8988T (cell line): ENCODE measurements around the gene PDLIM3.
"Not testable (repeated sequence)": the region's sequence is repeated elsewhere in the genome, so short reads cannot be mapped to it uniquely, and the experiment has no call there.

Source experiments
- DNase-seq: peaks from one replicate; pipeline ENCODE4 v3.0.0; 2011

Gene PDLIM3

DNA sequence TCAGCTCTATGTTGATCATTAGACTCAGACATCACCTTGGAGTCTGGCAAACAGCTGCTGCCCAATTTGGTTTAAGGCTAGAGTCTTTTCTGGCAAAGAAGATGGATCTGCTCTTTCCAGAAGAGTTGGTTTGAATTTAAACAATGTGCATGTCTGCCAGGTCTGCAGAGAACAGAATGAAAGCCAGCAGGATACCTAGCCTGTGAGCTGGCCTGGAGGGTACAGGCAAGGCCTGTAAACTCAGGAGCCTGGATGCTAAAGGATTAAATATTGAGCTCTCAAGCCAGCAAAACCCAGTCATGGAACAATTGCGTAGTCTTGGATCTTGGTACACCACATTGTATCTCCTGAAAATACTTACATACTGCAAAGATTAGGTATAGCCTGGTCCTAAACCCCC, 15.6 kb upstream of the PDLIM3 start:
- no peak for DNase-seq

DNA sequence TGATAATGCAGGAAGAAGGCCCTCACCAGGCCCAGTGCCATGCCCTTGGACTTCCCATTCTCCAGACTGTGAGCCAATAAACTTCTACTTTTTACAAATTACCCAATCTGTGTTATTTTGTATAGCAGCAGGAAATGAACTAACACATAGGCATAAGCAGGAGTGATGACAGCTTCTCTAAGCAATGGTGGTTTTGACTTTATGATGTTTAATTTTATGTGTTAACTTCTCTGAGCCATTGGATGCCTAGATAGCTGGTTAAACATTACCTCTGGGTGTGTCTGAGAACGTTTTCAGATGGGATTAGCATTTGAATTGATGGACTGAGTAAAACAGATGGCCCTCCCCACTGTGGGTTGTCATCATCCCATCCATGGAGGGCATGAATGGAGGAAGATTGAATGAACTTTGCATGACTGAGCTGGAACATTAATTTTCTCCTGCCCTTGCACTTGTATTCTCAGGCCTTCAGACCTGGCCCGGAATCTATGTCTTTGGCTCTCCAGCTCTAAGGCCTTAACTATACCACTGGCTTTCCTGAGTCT, 13.9 kb upstream of the PDLIM3 start:
- no peak for DNase-seq

DNA sequence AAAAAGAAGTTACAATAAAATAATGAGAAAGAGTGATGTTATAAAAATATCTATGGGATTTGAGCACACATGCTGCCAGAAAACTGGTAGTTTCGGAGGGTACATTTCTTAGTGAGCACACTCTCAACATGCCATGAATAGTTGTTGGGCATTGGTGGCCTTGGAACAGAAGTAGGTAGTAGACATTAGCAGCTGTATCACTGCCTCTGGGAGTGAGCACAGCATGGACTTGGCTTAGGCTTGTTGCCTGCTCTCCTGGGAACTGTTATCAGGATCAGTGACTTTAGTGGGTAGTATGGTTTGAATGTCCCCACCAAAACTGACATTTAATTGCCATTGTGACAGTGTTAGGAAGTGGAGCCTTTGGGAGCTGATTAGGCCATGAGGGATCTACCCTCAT, 13.3 kb upstream of the PDLIM3 start:
- DNase-seq = no peak

- DNase-seq = no peak
These were observed 11.0 kb upstream of the PDLIM3 start for GRCh38 chr4:185546335-185546734.

- no peak for DNase-seq
These were observed 7.5 kb upstream of the PDLIM3 start for GRCh38 chr4:185542626-185543315.

DNA sequence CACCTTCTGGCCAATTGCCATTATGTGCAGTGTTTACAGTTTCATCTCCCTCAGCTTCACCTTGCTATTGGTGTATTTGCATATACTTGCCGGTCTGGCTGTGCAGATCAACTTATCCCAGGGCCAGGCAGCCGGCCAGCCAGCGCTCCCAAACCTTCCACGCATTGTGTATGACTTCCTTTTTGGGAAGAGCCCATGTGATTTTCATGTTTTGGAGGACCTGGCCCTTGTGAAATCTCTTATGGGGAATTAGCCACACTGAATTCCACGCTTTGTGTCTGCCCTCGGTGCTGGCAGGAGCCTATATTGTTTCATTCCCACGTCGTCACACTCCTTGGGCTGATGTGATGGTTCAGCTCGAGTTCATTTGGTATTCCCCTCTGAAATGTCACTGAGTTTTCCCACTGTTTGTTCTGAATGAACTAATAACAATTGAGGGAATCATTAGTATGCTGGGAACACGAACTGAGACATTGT, 6.0 kb upstream of the PDLIM3 start:
- no peak for DNase-seq

DNA sequence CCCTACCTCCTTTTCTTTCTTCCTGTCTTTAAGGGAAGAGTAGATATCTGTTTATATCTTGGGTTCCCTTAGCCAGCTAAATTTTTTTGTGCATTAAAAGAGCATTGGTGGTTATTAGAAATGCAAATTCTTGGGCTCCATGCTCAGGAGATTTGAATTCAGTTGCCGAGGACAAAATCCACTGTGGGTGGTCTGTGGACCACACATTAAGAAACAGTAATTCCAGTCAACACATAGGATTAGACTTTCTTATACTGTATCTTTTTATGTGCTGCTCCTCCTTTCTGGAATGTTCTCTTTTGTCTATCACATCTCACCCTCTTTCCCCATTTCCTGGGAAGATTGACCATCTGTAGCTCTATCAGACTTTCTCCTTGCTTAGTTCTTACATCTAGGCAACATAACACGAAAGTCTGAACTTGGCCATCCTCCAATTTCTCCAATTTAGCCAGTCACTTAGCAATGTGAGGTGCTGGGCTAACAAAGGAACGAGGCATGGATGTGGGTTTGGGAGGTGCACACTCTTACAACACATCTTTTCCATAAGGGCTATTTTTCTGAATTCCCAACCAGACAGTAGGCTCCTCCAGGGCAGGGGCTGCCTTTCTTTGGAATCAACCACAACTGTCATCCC, 5.3 kb upstream of the PDLIM3 start:
- DNase-seq = no peak

DNA sequence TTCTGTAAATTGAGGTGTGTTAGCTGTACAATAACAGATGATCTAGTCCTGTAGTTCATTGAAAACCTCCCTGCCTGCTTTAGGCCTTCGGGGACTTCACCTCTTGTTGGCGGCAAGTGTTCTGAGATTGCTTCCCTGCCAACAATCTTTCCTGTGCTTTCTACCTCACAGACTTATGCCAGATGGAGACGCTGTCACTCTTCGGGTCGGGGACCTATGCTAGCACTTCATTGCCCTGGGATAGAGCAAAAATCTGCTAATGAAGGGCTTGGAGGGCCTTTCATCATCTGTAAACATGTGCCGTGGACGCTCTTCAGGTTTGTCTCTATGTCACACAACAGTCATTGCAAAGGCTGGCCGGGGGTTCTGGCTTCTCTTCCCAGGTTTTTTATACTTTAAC, 4.7 kb upstream of the PDLIM3 start:
- no peak for DNase-seq

GRCh38 chr4:185538806-185539205, 3.5 kb upstream of the PDLIM3 start:
- DNase-seq = no peak

GRCh38 chr4:185536411-185536709, 1.1 kb upstream of the PDLIM3 start:
- no peak for DNase-seq

GRCh38 chr4:185535612-185536410, 504 bp upstream of the PDLIM3 start:
- no peak for DNase-seq

DNA sequence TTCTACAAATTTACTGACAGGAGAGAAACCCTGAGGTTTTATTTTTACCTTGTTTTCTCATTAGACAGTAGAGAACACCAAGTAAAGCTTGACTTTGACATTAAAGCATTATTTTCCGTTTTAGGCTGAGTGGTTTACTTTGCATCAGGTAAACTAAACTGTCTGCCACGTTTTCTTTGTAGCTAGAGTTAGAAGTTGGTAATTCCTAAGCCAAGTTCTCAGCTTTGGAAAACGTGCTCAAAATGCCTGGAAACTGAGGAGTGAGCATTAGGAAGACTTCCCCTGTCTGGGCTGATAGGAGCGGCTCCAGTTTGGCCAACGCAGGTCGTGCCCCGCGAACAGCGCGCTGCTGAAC, 819 bp downstream of the PDLIM3 start:
- DNase-seq = no peak

DNA sequence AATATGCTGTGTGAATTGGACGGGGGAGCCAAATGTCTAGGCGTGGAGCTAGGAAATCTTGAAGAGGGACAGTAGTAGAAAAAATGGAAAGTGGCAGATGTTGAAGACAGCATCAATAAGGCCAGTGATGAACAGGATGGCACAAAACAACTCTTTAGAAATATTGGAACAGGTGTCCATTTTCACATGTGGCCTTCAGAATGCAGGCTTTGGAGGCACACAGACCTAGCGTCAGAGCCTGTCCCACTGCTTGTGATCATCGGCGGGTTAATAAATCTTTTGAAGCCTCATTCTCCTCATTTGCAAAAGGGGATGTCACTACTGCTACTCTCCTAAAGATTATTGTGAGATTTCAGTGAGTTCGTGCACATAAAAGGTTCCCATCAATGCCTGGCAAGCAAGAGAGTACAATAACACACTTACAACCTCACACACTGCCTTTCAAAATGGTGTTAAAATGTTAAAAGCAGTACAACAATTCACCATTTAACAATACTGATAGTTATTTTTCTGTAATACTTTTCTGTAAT, 2.4 kb downstream of the PDLIM3 start:
- DNase-seq = no peak

- no peak for DNase-seq
These were observed 3.0 kb downstream of the PDLIM3 start for GRCh38 chr4:185532293-185532692.

GRCh38 chr4:185531654-185532053, 3.7 kb downstream of the PDLIM3 start:
- not testable (repeated sequence) for DNase-seq

DNA sequence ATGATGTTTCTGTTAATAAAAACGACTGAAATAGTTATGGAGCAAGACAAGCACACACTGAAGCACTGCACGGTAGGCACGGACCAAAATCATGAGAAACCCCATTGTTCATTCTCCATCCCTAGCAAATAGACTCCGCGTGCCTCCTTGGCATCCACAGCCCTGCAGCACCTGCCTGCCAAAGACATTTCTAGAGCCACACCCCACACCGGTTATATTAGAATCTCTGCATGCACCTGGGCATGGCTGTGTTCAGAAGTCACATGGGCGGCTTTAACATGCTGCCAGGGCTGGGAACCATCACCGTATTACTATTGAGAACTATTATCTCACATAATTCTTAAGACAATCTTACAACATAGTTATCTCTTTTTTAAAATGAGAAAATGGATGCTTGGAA, 5.9 kb downstream of the PDLIM3 start:
- DNase-seq = no peak

- DNase-seq = no peak
These were observed 10.1 kb downstream of the PDLIM3 start for GRCh38 chr4:185524888-185525863.

- no peak for DNase-seq
These were observed 11.4 kb downstream of the PDLIM3 start for GRCh38 chr4:185523862-185524261.

DNA sequence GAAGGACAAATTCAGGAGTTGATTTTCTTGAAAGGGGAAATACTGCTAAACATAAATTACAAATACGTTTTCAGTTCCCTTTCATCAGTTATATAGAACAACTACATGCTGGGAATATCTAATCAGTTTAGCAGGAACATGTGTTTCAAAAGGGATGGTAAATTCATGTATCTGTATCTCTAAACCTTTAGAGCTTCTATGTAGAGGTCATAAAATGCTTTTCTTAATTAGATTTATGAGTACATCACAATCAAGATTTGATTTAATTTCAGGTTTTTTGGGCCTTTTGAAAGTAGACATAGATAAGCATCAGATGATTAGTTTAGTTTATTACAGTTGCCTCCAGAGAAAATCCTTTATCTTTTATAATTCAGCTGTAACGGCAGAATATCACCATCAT, 12.9 kb downstream of the PDLIM3 start:
- DNase-seq = no peak

DNA sequence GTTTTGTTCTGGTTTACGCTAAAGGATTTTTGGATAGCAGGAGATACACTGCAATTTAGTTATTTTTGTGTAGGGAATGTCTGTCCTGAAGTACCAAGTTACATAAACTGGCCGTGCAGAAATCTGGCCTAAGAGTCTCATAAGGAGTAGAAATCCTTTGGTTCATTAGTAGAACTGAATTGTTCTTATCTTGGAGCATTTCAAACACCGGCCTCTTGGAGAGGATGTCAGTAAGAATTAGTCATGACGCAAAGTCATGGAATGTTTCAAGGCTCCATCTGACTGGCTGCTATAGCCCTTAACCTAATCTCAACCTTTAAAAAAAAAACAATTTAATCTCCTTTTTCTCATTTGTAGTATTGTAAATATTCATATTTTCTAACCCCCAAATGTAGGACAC, 15.2 kb downstream of the PDLIM3 start:
- no peak for DNase-seq

GRCh38 chr4:185518494-185518893, 16.8 kb downstream of the PDLIM3 start:
- no peak for DNase-seq

- DNase-seq = no peak
These were observed 17.2 kb downstream of the PDLIM3 start for GRCh38 chr4:185518069-185518468.

DNA sequence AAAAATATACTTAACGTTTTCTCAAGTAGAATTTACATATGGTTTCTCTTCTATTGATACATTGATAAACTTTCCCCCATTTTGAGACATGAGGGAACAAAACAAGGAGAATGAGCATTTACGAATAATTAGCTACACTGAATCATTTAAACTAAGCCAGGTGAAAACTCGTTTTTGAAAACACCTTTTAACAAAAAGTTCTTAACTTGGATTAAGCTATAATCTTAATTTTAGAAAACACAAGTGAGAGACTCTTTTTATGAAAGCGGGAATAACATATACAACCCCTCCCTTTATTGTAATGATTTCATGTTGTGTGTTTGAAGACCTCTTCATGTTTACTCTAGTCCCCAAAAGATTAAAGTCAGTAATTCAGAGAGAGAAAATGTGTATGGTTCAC, 20.1 kb downstream of the PDLIM3 start:
- DNase-seq = no peak
